Hepatocyte (in vitro differentiated cells): ENCODE results near the gene MORC1.

Experiments used
- EZH2 ChIP-seq: fragments of 200-600 bp; sonication (generic); IDR thresholded peaks from 2 replicates; pipeline ENCODE4 v1.6.1; 2016; ENCODE audit warnings: antibody characterized with exemption, mild to moderate bottlenecking, borderline replicate concordance
- TF ChIP-seq, protein P1 (sequence below): fragments of 200-600 bp; sonication (generic); IDR thresholded peaks from 2 replicates; pipeline ENCODE4 v1.5.1; 2016; ENCODE audit warnings: antibody characterized with exemption, mild to moderate bottlenecking; ENCODE audit not compliant: poor library complexity

DNA sequence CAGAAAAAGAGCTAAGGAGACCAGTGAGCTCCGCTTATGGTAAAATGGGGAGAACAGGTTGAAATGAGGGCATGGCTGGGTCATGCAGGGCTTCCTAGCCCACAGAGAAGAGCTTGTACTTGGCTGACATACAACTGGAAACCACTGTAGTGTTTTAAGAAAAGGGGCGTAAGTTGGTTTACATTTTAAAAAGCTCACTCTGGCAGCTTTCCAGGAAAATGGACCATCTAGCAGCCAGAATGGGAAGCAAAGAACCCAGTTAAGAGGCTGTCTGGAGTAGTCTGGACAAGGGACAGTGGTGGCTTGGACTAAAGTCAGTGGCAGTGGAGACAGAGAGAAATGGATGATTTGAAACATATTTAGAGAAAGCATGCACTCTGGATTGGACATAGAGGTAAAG, 1.9 kb downstream of the MORC1 start:
- TF ChIP-seq, protein P1, sequence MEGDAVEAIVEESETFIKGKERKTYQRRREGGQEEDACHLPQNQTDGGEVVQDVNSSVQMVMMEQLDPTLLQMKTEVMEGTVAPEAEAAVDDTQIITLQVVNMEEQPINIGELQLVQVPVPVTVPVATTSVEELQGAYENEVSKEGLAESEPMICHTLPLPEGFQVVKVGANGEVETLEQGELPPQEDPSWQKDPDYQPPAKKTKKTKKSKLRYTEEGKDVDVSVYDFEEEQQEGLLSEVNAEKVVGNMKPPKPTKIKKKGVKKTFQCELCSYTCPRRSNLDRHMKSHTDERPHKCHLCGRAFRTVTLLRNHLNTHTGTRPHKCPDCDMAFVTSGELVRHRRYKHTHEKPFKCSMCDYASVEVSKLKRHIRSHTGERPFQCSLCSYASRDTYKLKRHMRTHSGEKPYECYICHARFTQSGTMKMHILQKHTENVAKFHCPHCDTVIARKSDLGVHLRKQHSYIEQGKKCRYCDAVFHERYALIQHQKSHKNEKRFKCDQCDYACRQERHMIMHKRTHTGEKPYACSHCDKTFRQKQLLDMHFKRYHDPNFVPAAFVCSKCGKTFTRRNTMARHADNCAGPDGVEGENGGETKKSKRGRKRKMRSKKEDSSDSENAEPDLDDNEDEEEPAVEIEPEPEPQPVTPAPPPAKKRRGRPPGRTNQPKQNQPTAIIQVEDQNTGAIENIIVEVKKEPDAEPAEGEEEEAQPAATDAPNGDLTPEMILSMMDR = no peak
- TF ChIP-seq EZH2 = no peak
